ENCODE results near the gene CAMK1D. TPM values are rescaled to one million over a fixed set of nuclear protein-coding genes. Genes with fewer than 3 reads are reported as not detected.

CAMK1D gene
- total RNA-seq, 6 experiments from 2014 or later: 5.3 to 10.8 (median 9.5) TPM

GRCh38 chr10:12844811-12845483, 495.6 kb downstream of the CAMK1D start:
- intact Hi-C loops (cut with DNase I): no loop called here

DNA sequence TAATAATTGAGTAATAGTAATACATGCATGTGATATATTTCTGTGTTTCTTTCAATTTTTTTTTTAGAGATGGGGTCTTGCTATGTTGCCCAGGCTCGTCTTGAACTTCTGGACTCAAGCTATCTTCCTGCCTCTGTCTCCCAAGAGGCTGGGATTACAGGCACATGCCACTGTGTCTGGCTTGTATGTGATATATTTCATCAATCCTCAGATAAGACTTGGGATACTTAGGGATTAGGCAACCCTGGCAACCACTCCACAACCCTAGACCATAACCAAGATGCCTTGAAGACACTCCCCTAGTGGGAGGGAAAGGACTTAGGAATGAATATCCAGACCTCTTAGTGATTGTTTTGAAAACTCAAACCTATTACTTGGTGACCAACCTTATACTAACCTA, 497.4 kb downstream of the CAMK1D start:
- 0% methylated on average over 1 of the region's 1 CpG for WGBS (ENCODE audit: insufficient coverage, low coverage, low lambda C conversion rate, missing lambda C conversion rate)
- Histone ChIP-seq H3K4me3 (no peak overlapping the region), H3K9me3 (no peaks in the 10 kb centered on the region), H3K4me1 (peaks cover 0 to 4% (median 0%) of the 10 kb centered on the region in 4 donors), H3K27ac (no peak overlapping the region), H3K27me3 (no peaks in the 10 kb centered on the region), H3K36me3 (no peaks in the 10 kb centered on the region)
- intact Hi-C loops (cut with DNase I): no loop called here
- ATAC-seq (no peak), DNase-seq (no peak)
- TF ChIP-seq POLR2A (IDR thresholded peaks at IDR 0.05): no peak
- TF ChIP-seq, protein P1, sequence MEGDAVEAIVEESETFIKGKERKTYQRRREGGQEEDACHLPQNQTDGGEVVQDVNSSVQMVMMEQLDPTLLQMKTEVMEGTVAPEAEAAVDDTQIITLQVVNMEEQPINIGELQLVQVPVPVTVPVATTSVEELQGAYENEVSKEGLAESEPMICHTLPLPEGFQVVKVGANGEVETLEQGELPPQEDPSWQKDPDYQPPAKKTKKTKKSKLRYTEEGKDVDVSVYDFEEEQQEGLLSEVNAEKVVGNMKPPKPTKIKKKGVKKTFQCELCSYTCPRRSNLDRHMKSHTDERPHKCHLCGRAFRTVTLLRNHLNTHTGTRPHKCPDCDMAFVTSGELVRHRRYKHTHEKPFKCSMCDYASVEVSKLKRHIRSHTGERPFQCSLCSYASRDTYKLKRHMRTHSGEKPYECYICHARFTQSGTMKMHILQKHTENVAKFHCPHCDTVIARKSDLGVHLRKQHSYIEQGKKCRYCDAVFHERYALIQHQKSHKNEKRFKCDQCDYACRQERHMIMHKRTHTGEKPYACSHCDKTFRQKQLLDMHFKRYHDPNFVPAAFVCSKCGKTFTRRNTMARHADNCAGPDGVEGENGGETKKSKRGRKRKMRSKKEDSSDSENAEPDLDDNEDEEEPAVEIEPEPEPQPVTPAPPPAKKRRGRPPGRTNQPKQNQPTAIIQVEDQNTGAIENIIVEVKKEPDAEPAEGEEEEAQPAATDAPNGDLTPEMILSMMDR (IDR thresholded peaks at IDR 0.05): no peak

More at GRCh38 chr10:12844811-12845483, 495.6 kb downstream of the CAMK1D start:
- Histone ChIP-seq H3K36me3 (no peaks in the 10 kb centered on the region), H3K9me3 (no peaks in the 10 kb centered on the region), H3K4me1 (peaks cover 0 to 8% (median under 1%) of the 10 kb centered on the region in 4 donors), H3K4me3 (no peak overlapping the region), H3K27me3 (no peaks in the 10 kb centered on the region), H3K27ac (peak overlapping the region in 2 of 3 donors; percentile 2 to 47)
- ATAC-seq (peak; percentile 42 to 81 (median 54)), DNase-seq (no peak)
- WGBS (ENCODE audit: insufficient coverage, low coverage, low lambda C conversion rate, missing lambda C conversion rate): 5% methylated on average over 8 of the region's 11 CpGs
- TF ChIP-seq, protein P1 (IDR thresholded peaks at IDR 0.05): no peak
- no peak for TF ChIP-seq POLR2A (IDR thresholded peaks at IDR 0.05)

DNA sequence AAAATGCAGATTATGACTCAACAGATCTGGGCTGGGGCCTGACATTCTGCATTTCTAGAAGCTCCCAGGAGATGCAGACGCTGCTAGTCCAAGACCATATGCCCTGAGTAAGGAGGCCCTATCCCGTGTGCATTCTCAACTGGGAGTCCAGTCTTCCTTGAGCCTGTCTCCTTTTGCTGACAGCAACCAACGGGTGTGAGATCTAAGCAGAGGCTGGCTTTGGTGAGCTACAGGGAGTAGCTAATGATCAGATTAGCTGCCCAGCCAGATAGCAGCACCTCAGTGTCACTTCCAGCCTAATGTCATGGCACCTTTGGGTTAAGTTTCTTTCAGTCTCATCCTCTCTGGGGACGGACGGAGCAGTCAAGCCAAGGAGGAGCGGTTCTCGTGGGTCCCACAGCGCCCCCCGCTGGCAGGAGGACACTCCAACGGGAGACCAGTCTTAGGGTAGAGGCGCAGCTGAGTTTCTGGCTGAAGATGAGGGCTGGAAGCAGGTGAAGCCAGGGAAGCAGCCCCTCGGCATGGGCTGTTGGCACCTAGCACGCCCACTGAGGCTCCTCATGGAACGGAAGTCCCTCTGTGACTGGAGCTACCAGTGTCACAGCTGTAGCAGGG, 498.1 kb downstream of the CAMK1D start:
- Histone ChIP-seq H3K4me1 (no peaks in the 10 kb centered on the region), H3K27ac (no peak overlapping the region), H3K36me3 (no peaks in the 10 kb centered on the region), H3K9me3 (no peaks in the 10 kb centered on the region), H3K4me3 (no peak overlapping the region), H3K27me3 (no peaks in the 10 kb centered on the region)
- intact Hi-C loops (cut with DNase I): no loop called here
- TF ChIP-seq, protein P1 (IDR thresholded peaks at IDR 0.05): peak in 2 of 4 donors; percentile 5 to 11
- TF ChIP-seq POLR2A (IDR thresholded peaks at IDR 0.05): no peak
- 68% methylated on average over 7 of the region's 14 CpGs for WGBS (ENCODE audit: insufficient coverage, low coverage, low lambda C conversion rate, missing lambda C conversion rate)
- no peak for ATAC-seq
- DNase-seq: no peak

DNA sequence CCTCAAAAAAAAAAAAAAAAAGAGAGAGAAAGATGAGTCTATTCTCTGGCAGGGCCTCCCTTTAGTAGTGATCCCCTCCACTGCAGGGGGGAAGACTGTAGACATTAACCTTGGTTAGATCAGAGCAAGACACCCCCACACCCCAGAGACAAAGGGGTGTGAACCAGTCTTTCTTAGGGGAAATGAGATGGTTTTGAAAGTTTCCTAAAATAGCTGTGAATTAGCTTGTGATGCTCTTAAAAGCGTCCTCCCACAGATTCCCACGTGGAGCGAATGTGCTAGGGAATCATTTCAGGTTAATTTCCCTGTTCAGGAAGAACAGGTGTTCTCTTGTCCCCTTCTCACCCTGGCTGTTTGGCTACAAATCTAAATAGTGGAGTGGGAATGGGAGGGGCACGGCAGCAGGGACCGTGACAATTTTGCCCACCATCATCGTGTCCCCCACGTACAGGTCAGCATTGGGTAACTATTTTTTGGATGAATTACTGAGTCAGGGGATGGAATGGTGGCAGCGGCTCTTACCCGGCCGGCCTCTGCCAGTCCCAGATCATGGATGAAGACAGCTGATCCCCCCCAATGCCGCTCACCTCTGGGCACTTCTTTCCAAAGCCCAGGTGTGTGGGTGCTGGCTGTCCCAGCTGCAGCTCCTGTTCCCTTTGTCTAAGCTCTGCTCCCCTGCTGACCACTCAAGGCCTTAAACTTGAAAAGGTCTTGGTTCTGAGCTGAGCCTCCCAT, 499.3 kb downstream of the CAMK1D start:
- H3K27me3 ChIP-seq: no peaks in the 10 kb centered on the region
- intact Hi-C loops (cut with DNase I): no loop called here
- H3K9me3 ChIP-seq: no peaks in the 10 kb centered on the region
- 76% methylated on average over 7 of the region's 11 CpGs for WGBS (ENCODE audit: insufficient coverage, low coverage, low lambda C conversion rate, missing lambda C conversion rate)
- DNase-seq (no peak), ATAC-seq (no peak)
- TF ChIP-seq POLR2A (IDR thresholded peaks at IDR 0.05): no peak
- TF ChIP-seq, protein P1 (IDR thresholded peaks at IDR 0.05): no peak
- H3K27ac ChIP-seq: no peak overlapping the region
- H3K36me3 ChIP-seq: no peaks in the 10 kb centered on the region
- H3K4me1 ChIP-seq: no peaks in the 10 kb centered on the region
- no peak overlapping the region for H3K4me3 ChIP-seq

All from right lobe of liver (tissue), 6 donors.